ENCODE data around the gene RNF157. TPM values are rescaled to one million over a fixed set of nuclear protein-coding genes. Genes with fewer than 3 reads are reported as not detected.

RNF157 gene
- total and polyA plus RNA-seq, 2 of the 4 experiments (the other 2 are of a cell fraction) = 0.54 to 1.3 TPM

DNA sequence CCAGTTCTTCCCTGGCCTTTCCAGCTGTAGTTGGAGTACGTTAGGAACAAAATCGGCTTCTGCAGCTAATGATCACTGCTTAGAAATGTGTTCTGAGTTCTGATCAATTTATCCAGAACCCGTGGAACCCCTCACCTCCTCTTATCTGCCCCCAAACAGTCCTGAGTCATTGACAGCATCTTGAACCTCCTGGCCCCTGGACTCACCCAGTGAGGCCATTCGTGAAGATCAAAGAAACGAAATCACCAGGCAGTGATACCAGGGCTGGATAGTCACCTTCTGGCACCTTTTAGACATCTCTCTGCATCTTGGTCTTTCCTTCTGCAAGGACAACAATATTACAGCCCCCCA lies 119.7 kb downstream of the RNF157 start:
- Histone ChIP-seq H3K14ac (replicated peaks; ENCODE audit: low read depth, low read length) (no peak overlapping the region), H3K79me1 (ENCODE audit: low read depth in 1 of 2, low read length in 2 of 2) (no peaks in the 10 kb centered on the region), H2BK120ac (ENCODE audit: low read depth, low read length) (no peak overlapping the region), H4K5ac (ENCODE audit: low read depth, low read length) (no peak overlapping the region), H2AFZ (replicated peaks; ENCODE audit: low read length, poor library complexity) (no peak overlapping the region), H2AK9ac (replicated peaks; ENCODE audit: low read depth, low read length, poor library complexity) (no peak overlapping the region), H3K4me1 (ENCODE audit: control insufficient read depth, insufficient read depth, low read length) (peaks cover 3% of the 10 kb centered on the region; the same call in 1 of the 2 replicates), H3K27ac (ENCODE audit: insufficient read depth, low read length) (no peak overlapping the region), H3K27me3 (ENCODE audit: control insufficient read depth, insufficient read depth, low read length) (peaks cover 6% of the 10 kb centered on the region; the same call in 1 of the 2 replicates), H2BK20ac (ENCODE audit: low read depth, low read length) (no peak overlapping the region), H2BK5ac (ENCODE audit: low read depth, low read length, poor library complexity, severe bottlenecking) (no peak overlapping the region), H3K9ac (ENCODE audit: low read depth, low read length) (no peak overlapping the region), H3K4ac (ENCODE audit: low read depth, low read length) (no peak overlapping the region), H3K9me1 (ENCODE audit: insufficient read depth, low read length) (no peaks in the 10 kb centered on the region), H2AK5ac (ENCODE audit: low read depth, low read length) (no peak overlapping the region), H4K8ac (ENCODE audit: low read depth in 2 of 2, low read length in 2 of 2) (no peak overlapping the region), H3K4me3 (ENCODE audit: insufficient read depth, low read depth, low read length) (no peak overlapping the region), H3K9me3 (ENCODE audit: control insufficient read depth, insufficient read depth, low read length) (no peaks in the 10 kb centered on the region), H4K91ac (ENCODE audit: insufficient read depth, low read depth, low read length) (no peak overlapping the region), H3K56ac (ENCODE audit: extremely low read depth, insufficient read depth, low read length) (no peak overlapping the region), H3K23ac (ENCODE audit: low read depth, low read length) (no peak overlapping the region), H2BK15ac (ENCODE audit: low read depth, low read length) (no peak overlapping the region), H4K20me1 (ENCODE audit: insufficient read depth, low read length) (no peaks in the 10 kb centered on the region), H3K18ac (ENCODE audit: low read depth, low read length) (no peak overlapping the region), H3K36me3 (ENCODE audit: control insufficient read depth, insufficient read depth, low read length) (no peaks in the 10 kb centered on the region), H3K4me2 (ENCODE audit: low read depth, low read length) (no peak overlapping the region)
- TF ChIP-seq NFE2L2 (IDR thresholded peaks at IDR 0.05; ENCODE audit: low read depth, low read length) = no peak
- TF ChIP-seq MAFK (IDR thresholded peaks at IDR 0.05; ENCODE audit: low read depth, low read length) = no peak
- no peak for TF ChIP-seq BHLHE40 (IDR thresholded peaks at IDR 0.05; ENCODE audit: low read depth, low read length)
- no peak for TF ChIP-seq RAD21 (IDR thresholded peaks at IDR 0.05; ENCODE audit: low read length)
- TF ChIP-seq RFX5 (IDR thresholded peaks at IDR 0.05; ENCODE audit: low read depth, low read length) = no peak
- TF ChIP-seq MAZ (IDR thresholded peaks at IDR 0.05; ENCODE audit: borderline replicate concordance, low read depth, low read length) = no peak
- no peak for TF ChIP-seq RCOR1 (IDR thresholded peaks at IDR 0.05; ENCODE audit: insufficient replicate concordance, low read length)
- TF ChIP-seq, protein P1, sequence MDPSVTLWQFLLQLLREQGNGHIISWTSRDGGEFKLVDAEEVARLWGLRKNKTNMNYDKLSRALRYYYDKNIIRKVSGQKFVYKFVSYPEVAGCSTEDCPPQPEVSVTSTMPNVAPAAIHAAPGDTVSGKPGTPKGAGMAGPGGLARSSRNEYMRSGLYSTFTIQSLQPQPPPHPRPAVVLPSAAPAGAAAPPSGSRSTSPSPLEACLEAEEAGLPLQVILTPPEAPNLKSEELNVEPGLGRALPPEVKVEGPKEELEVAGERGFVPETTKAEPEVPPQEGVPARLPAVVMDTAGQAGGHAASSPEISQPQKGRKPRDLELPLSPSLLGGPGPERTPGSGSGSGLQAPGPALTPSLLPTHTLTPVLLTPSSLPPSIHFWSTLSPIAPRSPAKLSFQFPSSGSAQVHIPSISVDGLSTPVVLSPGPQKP (IDR thresholded peaks at IDR 0.05; ENCODE audit: borderline replicate concordance, low read depth, low read length) = no peak
- TF ChIP-seq, protein P2, sequence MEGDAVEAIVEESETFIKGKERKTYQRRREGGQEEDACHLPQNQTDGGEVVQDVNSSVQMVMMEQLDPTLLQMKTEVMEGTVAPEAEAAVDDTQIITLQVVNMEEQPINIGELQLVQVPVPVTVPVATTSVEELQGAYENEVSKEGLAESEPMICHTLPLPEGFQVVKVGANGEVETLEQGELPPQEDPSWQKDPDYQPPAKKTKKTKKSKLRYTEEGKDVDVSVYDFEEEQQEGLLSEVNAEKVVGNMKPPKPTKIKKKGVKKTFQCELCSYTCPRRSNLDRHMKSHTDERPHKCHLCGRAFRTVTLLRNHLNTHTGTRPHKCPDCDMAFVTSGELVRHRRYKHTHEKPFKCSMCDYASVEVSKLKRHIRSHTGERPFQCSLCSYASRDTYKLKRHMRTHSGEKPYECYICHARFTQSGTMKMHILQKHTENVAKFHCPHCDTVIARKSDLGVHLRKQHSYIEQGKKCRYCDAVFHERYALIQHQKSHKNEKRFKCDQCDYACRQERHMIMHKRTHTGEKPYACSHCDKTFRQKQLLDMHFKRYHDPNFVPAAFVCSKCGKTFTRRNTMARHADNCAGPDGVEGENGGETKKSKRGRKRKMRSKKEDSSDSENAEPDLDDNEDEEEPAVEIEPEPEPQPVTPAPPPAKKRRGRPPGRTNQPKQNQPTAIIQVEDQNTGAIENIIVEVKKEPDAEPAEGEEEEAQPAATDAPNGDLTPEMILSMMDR (conservative IDR thresholded peaks at IDR 0.05; ENCODE audit: low read depth, low read length) = no peak
- TF ChIP-seq, protein P3, sequence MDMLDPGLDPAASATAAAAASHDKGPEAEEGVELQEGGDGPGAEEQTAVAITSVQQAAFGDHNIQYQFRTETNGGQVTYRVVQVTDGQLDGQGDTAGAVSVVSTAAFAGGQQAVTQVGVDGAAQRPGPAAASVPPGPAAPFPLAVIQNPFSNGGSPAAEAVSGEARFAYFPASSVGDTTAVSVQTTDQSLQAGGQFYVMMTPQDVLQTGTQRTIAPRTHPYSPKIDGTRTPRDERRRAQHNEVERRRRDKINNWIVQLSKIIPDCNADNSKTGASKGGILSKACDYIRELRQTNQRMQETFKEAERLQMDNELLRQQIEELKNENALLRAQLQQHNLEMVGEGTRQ (IDR thresholded peaks at IDR 0.05; ENCODE audit: low read depth, low read length) = no peak
- no peak for TF ChIP-seq POLR2A (IDR thresholded peaks at IDR 0.05; ENCODE audit: low read depth, low read length)
- TF ChIP-seq FOS (IDR thresholded peaks at IDR 0.05; ENCODE audit: low read depth, low read length) = no peak
- TF ChIP-seq CHD1 (IDR thresholded peaks at IDR 0.05; ENCODE audit: low read depth, low read length) = no peak
- no peak for TF ChIP-seq SMC3 (IDR thresholded peaks at IDR 0.05; ENCODE audit: low read depth, low read length)
- ChIA-PET CTCF (interaction anchor here (1.6 to 4.0 kb wide), 3 partner anchors 154 to 179 kb away, joined by 4 to 27 read pairs (median 5); no protein-coding TSS in a partner anchor), POLR2A (ENCODE audit: unreplicated experiment) (no interaction called here)
- DNase-seq (no peak), ATAC-seq (ENCODE audit: low read depth) (no peak)
- no TSS peak for BruUV-seq (replicated peaks)
- 92% methylated on average over 2 of the region's 5 CpGs; no CpG with 5 or more reads in 1 of the 2 experiments for WGBS, 2 experiments (ENCODE audit: extremely low coverage in 2 of 2, insufficient read length in 1 of 2)
- intact Hi-C loops (cut with micrococcal nuclease) (loop anchor here (1.0 kb wide), 2 partner anchors 62 to 159 kb away; no protein-coding TSS in a partner anchor), dilution Hi-C loops (cut with HindIII; ENCODE audit: low sequenced_read_pairs, unreplicated experiment) (no loop called here), in situ Hi-C loops (cut with MboI; ENCODE audit: low sequenced_read_pairs) (no loop called here)

All from IMR-90 (cell line).